Fibroblast of pulmonary artery (primary cell): ENCODE results near the gene ATP5F1D.

Experiments
- DNase-seq: peaks from one replicate; pipeline ENCODE4 v3.0.0-alpha.2; 2010; ENCODE audit warnings: low read depth
- H3K4me3 ChIP-seq: replicated peaks from 2 replicates; pipeline ENCODE4 v1.5.1; 2011; ENCODE audit warnings: low read depth, mild to moderate bottlenecking, control low read depth, low read length, moderate library complexity
- CTCF ChIP-seq: IDR thresholded peaks from 2 replicates; pipeline ENCODE4 v1.5.1; 2011; ENCODE audit warnings: mild to moderate bottlenecking, control low read depth, low read length, inconsistent platforms; ENCODE audit errors: missing control alignments

ATP5F1D gene

GRCh38 chr19:1280636-1281568, 39.4 kb downstream of the ATP5F1D start:
- TF ChIP-seq CTCF, result no peak
- H3K4me3 ChIP-seq, result no peak overlapping the region
- DNase-seq, result no peak

GRCh38 chr19:1281569-1282287, 40.2 kb downstream of the ATP5F1D start:
- no peak for DNase-seq
- H3K4me3 ChIP-seq, result no peak overlapping the region
- no peak for TF ChIP-seq CTCF

- H3K4me3 ChIP-seq, result no peak overlapping the region
Observed at GRCh38 chr19:1282588-1283206, 41.1 kb downstream of the ATP5F1D start.

GRCh38 chr19:1283207-1283916, 41.8 kb downstream of the ATP5F1D start:
- no peak overlapping the region for H3K4me3 ChIP-seq
- no peak for TF ChIP-seq CTCF
- DNase-seq, result no peak

More at GRCh38 chr19:1282588-1283206, 41.1 kb downstream of the ATP5F1D start:
- DNase-seq, result no peak
- TF ChIP-seq CTCF, result no peak

GRCh38 chr19:1283917-1284292, 42.4 kb downstream of the ATP5F1D start:
- no peak overlapping the region for H3K4me3 ChIP-seq
- no peak for TF ChIP-seq CTCF
- no peak for DNase-seq

GRCh38 chr19:1284293-1284978, 42.9 kb downstream of the ATP5F1D start:
- no peak for DNase-seq
- no peak for TF ChIP-seq CTCF
- no peak overlapping the region for H3K4me3 ChIP-seq
